Neural progenitor cell (in vitro differentiated cells): Measurements from ENCODE around the gene SLC44A1.

Source experiments
- CTCF ChIP-seq: fragments of 200-600 bp; sonication (generic); IDR thresholded peaks from 2 replicates; pipeline ENCODE4 v1.5.1; 2017; ENCODE audit warnings: antibody characterized with exemption, mild to moderate bottlenecking
- EZH2 ChIP-seq: fragments of 200-600 bp; sonication (generic); IDR thresholded peaks from 2 replicates; pipeline ENCODE4 v1.6.1; 2017; ENCODE audit warnings: antibody characterized with exemption, mild to moderate bottlenecking, moderate library complexity
- EZH2phosphoT487 ChIP-seq: fragments of 200-600 bp; sonication (generic); IDR thresholded peaks from 2 replicates; pipeline ENCODE4 v1.6.1; 2017; ENCODE audit warnings: antibody characterized with exemption

- no peak for TF ChIP-seq CTCF
- no peak for TF ChIP-seq EZH2
- no peak for TF ChIP-seq EZH2phosphoT487
Observed at GRCh38 chr9:105452185-105452584, 207.7 kb downstream of the SLC44A1 start.
